ENCODE measurements around the gene TP63.

Gene TP63

GRCh38 chr3:189903562-189904250, 272.5 kb downstream of the TP63 start:
- Mint-ChIP-seq H3K36me3 (no peaks in the 10 kb centered on the region), H3K9me3 (no peaks in the 10 kb centered on the region), H3K4me1 (no peaks in the 10 kb centered on the region), H3K27me3 (no peaks in the 10 kb centered on the region), H3K27ac (no peak overlapping the region), H3K4me3 (no peak overlapping the region)
- DNase-seq, result no peak
- CTCF ChIA-PET, result no interaction called here

- no peaks in the 10 kb centered on the region for H3K36me3 Mint-ChIP-seq
- H3K27me3 Mint-ChIP-seq, result no peaks in the 10 kb centered on the region
- CTCF ChIA-PET, result no interaction called here
- no peaks in the 10 kb centered on the region for H3K4me1 Mint-ChIP-seq
- no peak overlapping the region for H3K27ac Mint-ChIP-seq
- H3K9me3 Mint-ChIP-seq, result no peaks in the 10 kb centered on the region
- no peak for DNase-seq
- H3K4me3 Mint-ChIP-seq, result no peak overlapping the region
These were observed 276.6 kb downstream of the TP63 start for GRCh38 chr3:189907803-189908202.

GRCh38 chr3:189908646-189909045, 277.5 kb downstream of the TP63 start:
- Mint-ChIP-seq H3K4me3 (no peak overlapping the region), H3K4me1 (no peaks in the 10 kb centered on the region), H3K36me3 (no peaks in the 10 kb centered on the region), H3K27me3 (no peaks in the 10 kb centered on the region), H3K27ac (no peak overlapping the region), H3K9me3 (no peaks in the 10 kb centered on the region)
- no peak for DNase-seq
- CTCF ChIA-PET, result no interaction called here

- Mint-ChIP-seq H3K27ac (no peak overlapping the region), H3K27me3 (no peaks in the 10 kb centered on the region), H3K4me1 (no peaks in the 10 kb centered on the region), H3K4me3 (no peak overlapping the region), H3K36me3 (no peaks in the 10 kb centered on the region), H3K9me3 (no peaks in the 10 kb centered on the region)
- CTCF ChIA-PET, result no interaction called here
- no peak for DNase-seq
These were observed 277.9 kb downstream of the TP63 start for GRCh38 chr3:189909139-189909538.

- Mint-ChIP-seq H3K27ac (no peak overlapping the region), H3K9me3 (no peaks in the 10 kb centered on the region), H3K36me3 (no peaks in the 10 kb centered on the region), H3K27me3 (no peaks in the 10 kb centered on the region), H3K4me3 (no peak overlapping the region), H3K4me1 (no peaks in the 10 kb centered on the region)
- no peak for DNase-seq
- CTCF ChIA-PET, result no interaction called here
These were observed 278.4 kb downstream of the TP63 start for GRCh38 chr3:189909573-189909972.

- H3K4me3 Mint-ChIP-seq, result no peak overlapping the region
- H3K36me3 Mint-ChIP-seq, result no peaks in the 10 kb centered on the region
- H3K27me3 Mint-ChIP-seq, result no peaks in the 10 kb centered on the region
- no peak overlapping the region for H3K27ac Mint-ChIP-seq
- DNase-seq, result no peak
- CTCF ChIA-PET, result no interaction called here
- no peaks in the 10 kb centered on the region for H3K4me1 Mint-ChIP-seq
- H3K9me3 Mint-ChIP-seq, result no peaks in the 10 kb centered on the region
These were observed 279.8 kb downstream of the TP63 start for GRCh38 chr3:189911001-189911400.

GRCh38 chr3:189914799-189915198, 283.6 kb downstream of the TP63 start:
- Mint-ChIP-seq H3K4me3 (no peak overlapping the region), H3K9me3 (no peaks in the 10 kb centered on the region), H3K27ac (no peak overlapping the region), H3K4me1 (no peaks in the 10 kb centered on the region), H3K36me3 (no peaks in the 10 kb centered on the region), H3K27me3 (no peaks in the 10 kb centered on the region)
- CTCF ChIA-PET, result no interaction called here
- no peak for DNase-seq

GRCh38 chr3:189921770-189922169, 290.6 kb downstream of the TP63 start:
- no peak for DNase-seq
- Mint-ChIP-seq H3K36me3 (no peaks in the 10 kb centered on the region), H3K9me3 (no peaks in the 10 kb centered on the region), H3K27me3 (no peaks in the 10 kb centered on the region), H3K27ac (no peak overlapping the region), H3K4me1 (no peaks in the 10 kb centered on the region), H3K4me3 (no peak overlapping the region)
- CTCF ChIA-PET, result no interaction called here

- CTCF ChIA-PET, result interaction anchor here (0.6 to 1.2 kb wide), 4 partner anchors 16 to 344 kb away, joined by 3 to 4 read pairs (median 4); no protein-coding TSS in a partner anchor
- no peak for DNase-seq
- H3K4me3 Mint-ChIP-seq, result no peak overlapping the region
- no peaks in the 10 kb centered on the region for H3K27me3 Mint-ChIP-seq
- no peak overlapping the region for H3K27ac Mint-ChIP-seq
- no peaks in the 10 kb centered on the region for H3K9me3 Mint-ChIP-seq
- no peaks in the 10 kb centered on the region for H3K36me3 Mint-ChIP-seq
- no peaks in the 10 kb centered on the region for H3K4me1 Mint-ChIP-seq
These were observed 297.0 kb downstream of the TP63 start for GRCh38 chr3:189927975-189928895.

- Mint-ChIP-seq H3K9me3 (no peaks in the 10 kb centered on the region), H3K27me3 (no peaks in the 10 kb centered on the region), H3K4me1 (no peaks in the 10 kb centered on the region), H3K4me3 (no peak overlapping the region), H3K27ac (no peak overlapping the region), H3K36me3 (no peaks in the 10 kb centered on the region)
- CTCF ChIA-PET, result interaction anchor here (0.6 to 1.1 kb wide), 2 partner anchors 12 to 719 kb away, joined by 3 read pairs; no protein-coding TSS in a partner anchor
- no peak for DNase-seq
These were observed 305.2 kb downstream of the TP63 start for GRCh38 chr3:189936201-189936945.

GRCh38 chr3:189937302-189938127, 306.3 kb downstream of the TP63 start:
- H3K4me3 Mint-ChIP-seq, result no peak overlapping the region
- H3K4me1 Mint-ChIP-seq, result no peaks in the 10 kb centered on the region
- H3K27me3 Mint-ChIP-seq, result no peaks in the 10 kb centered on the region
- CTCF ChIA-PET, result no interaction called here
- no peaks in the 10 kb centered on the region for H3K9me3 Mint-ChIP-seq
- H3K27ac Mint-ChIP-seq, result no peak overlapping the region
- H3K36me3 Mint-ChIP-seq, result no peaks in the 10 kb centered on the region
- no peak for DNase-seq

- CTCF ChIA-PET, result interaction anchor here (1.1 kb wide), 1 partner anchor 8 kb away, joined by 4 read pairs; no protein-coding TSS in a partner anchor
- H3K27ac Mint-ChIP-seq, result no peak overlapping the region
- no peak for DNase-seq
These were observed 309.9 kb downstream of the TP63 start for GRCh38 chr3:189941125-189941524.

GRCh38 chr3:189941679-189942078, 310.5 kb downstream of the TP63 start:
- DNase-seq, result no peak
- Mint-ChIP-seq H3K27ac (no peak overlapping the region), H3K36me3 (no peaks in the 10 kb centered on the region), H3K4me1 (no peaks in the 10 kb centered on the region), H3K4me3 (no peak overlapping the region), H3K27me3 (no peaks in the 10 kb centered on the region), H3K9me3 (no peaks in the 10 kb centered on the region)
- CTCF ChIA-PET, result no interaction called here

More at GRCh38 chr3:189941125-189941524, 309.9 kb downstream of the TP63 start:
- H3K36me3 Mint-ChIP-seq, result no peaks in the 10 kb centered on the region
- no peaks in the 10 kb centered on the region for H3K27me3 Mint-ChIP-seq
- no peaks in the 10 kb centered on the region for H3K9me3 Mint-ChIP-seq
- H3K4me3 Mint-ChIP-seq, result no peak overlapping the region
- no peaks in the 10 kb centered on the region for H3K4me1 Mint-ChIP-seq

- Mint-ChIP-seq H3K27me3 (no peaks in the 10 kb centered on the region), H3K36me3 (no peaks in the 10 kb centered on the region), H3K4me1 (no peaks in the 10 kb centered on the region), H3K4me3 (no peak overlapping the region), H3K9me3 (no peaks in the 10 kb centered on the region), H3K27ac (no peak overlapping the region)
- CTCF ChIA-PET, result interaction anchor here (2.7 kb wide), 1 partner anchor 670 kb away, joined by 8 read pairs; no protein-coding TSS in a partner anchor
- no peak for DNase-seq
These were observed 311.8 kb downstream of the TP63 start for GRCh38 chr3:189942948-189943347.
